ENCODE data around the gene CYP2B6. TPM values are rescaled to one million over a fixed set of nuclear protein-coding genes. Genes with fewer than 3 reads are reported as not detected.
A peak's percentile ranks its signal among the peaks of the same experiment; 100 is the strongest.
"Not testable (repeated sequence)": the region's sequence is repeated elsewhere in the genome, so short reads cannot be mapped to it uniquely, and the experiment has no call there.

Gene CYP2B6
- total RNA-seq, 1 experiment from 2014 or later = not detected

GRCh38 chr19:40989453-40989852, 1.6 kb upstream of the CYP2B6 start:
- ChIA-PET CTCF (interaction anchor here (0.7 kb wide), 1 partner anchor 15 kb away, joined by 3 read pairs; no protein-coding TSS in a partner anchor), POLR2A (no interaction called here)
- intact Hi-C loops (cut with micrococcal nuclease) = no loop called here

DNA sequence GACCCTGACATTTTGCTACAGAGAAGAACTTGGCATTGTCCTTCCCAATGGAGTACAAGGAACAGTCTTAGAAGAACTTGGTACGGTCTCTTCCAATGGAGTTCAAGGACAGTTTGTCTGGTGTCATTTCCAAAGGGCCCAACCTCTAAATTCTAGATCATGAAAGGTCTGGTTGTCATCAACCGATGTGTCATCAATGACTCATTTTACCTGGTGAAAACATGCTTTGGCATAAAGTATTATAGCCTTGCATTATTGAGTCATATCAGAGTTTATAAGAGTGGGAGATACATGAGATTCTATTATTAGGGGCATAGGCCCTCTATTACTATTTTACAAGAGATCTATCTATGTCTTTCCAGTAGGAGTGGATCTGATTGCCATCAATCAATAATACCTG, 4.3 kb downstream of the CYP2B6 start:
- H3K36me3 Mint-ChIP-seq (ENCODE audit: insufficient read depth, unreplicated experiment) = no peaks in the 10 kb centered on the region
- peaks cover 5% of the 10 kb centered on the region for H3K4me1 Mint-ChIP-seq (ENCODE audit: insufficient read depth, unreplicated experiment)
- no peak overlapping the region for H3K27ac Mint-ChIP-seq (ENCODE audit: low read depth, unreplicated experiment)
- peak; percentile 45 for DNase-seq (ENCODE audit: unreplicated experiment)
- intact Hi-C loops (cut with micrococcal nuclease) = no loop called here
- H3K9me3 Mint-ChIP-seq (ENCODE audit: unreplicated experiment) = no peaks in the 10 kb centered on the region
- BruUV-seq (replicated peaks) = no TSS peak
- POLR2A ChIA-PET = no interaction called here
- H3K27me3 Mint-ChIP-seq (ENCODE audit: insufficient read depth, unreplicated experiment) = peaks cover 32% of the 10 kb centered on the region
- CTCF ChIA-PET = no interaction called here
- no peak overlapping the region for H3K4me3 Mint-ChIP-seq (ENCODE audit: unreplicated experiment)
- TF ChIP-seq, protein P1, sequence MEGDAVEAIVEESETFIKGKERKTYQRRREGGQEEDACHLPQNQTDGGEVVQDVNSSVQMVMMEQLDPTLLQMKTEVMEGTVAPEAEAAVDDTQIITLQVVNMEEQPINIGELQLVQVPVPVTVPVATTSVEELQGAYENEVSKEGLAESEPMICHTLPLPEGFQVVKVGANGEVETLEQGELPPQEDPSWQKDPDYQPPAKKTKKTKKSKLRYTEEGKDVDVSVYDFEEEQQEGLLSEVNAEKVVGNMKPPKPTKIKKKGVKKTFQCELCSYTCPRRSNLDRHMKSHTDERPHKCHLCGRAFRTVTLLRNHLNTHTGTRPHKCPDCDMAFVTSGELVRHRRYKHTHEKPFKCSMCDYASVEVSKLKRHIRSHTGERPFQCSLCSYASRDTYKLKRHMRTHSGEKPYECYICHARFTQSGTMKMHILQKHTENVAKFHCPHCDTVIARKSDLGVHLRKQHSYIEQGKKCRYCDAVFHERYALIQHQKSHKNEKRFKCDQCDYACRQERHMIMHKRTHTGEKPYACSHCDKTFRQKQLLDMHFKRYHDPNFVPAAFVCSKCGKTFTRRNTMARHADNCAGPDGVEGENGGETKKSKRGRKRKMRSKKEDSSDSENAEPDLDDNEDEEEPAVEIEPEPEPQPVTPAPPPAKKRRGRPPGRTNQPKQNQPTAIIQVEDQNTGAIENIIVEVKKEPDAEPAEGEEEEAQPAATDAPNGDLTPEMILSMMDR (IDR thresholded peaks at IDR 0.05; ENCODE audit: unreplicated experiment) = no peak

More at GRCh38 chr19:40989453-40989852, 1.6 kb upstream of the CYP2B6 start:
- Mint-ChIP-seq H3K36me3 (ENCODE audit: insufficient read depth, unreplicated experiment) (peaks cover 1% of the 10 kb centered on the region), H3K9me3 (ENCODE audit: unreplicated experiment) (no peaks in the 10 kb centered on the region), H3K4me3 (ENCODE audit: unreplicated experiment) (no peak overlapping the region), H3K27ac (ENCODE audit: low read depth, unreplicated experiment) (no peak overlapping the region), H3K27me3 (ENCODE audit: insufficient read depth, unreplicated experiment) (peaks cover 65% of the 10 kb centered on the region), H3K4me1 (ENCODE audit: insufficient read depth, unreplicated experiment) (no peaks in the 10 kb centered on the region)
- no TSS peak for BruUV-seq (replicated peaks)
- DNase-seq (ENCODE audit: unreplicated experiment) = no peak
- TF ChIP-seq, protein P1 (IDR thresholded peaks at IDR 0.05; ENCODE audit: unreplicated experiment) = no peak

GRCh38 chr19:40999018-40999417, 7.9 kb downstream of the CYP2B6 start:
- POLR2A ChIA-PET; H3K9me3 Mint-ChIP-seq (ENCODE audit: unreplicated experiment); H3K4me1 Mint-ChIP-seq (ENCODE audit: insufficient read depth, unreplicated experiment); BruUV-seq (replicated peaks); intact Hi-C loops (cut with micrococcal nuclease); DNase-seq (ENCODE audit: unreplicated experiment); H3K4me3 Mint-ChIP-seq (ENCODE audit: unreplicated experiment); H3K36me3 Mint-ChIP-seq (ENCODE audit: insufficient read depth, unreplicated experiment); H3K27ac Mint-ChIP-seq (ENCODE audit: low read depth, unreplicated experiment); CTCF ChIA-PET: not testable (repeated sequence)
- H3K27me3 Mint-ChIP-seq (ENCODE audit: insufficient read depth, unreplicated experiment) = peaks cover 20% of the 10 kb centered on the region

DNA sequence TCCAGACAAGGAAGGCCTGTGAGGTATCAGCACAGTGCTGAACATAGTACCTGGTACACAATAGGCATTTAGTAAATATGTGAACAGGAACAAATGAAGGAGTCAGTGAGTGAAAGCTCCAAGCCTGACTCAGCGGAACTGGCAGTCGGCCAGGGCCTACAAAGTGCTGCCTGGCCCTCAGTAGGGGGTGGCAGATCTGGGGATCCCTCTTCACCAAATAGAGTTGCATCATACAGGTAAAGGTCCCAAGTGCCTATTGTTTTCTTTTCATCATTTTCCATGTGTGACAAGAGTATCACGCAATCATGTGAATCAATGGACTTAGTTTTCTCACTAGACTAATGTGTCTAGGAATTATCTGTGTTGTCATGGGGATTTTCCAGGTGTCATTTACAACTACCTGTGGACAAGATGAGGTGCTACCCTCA, 9.2 kb downstream of the CYP2B6 start:
- intact Hi-C loops (cut with micrococcal nuclease) = no loop called here
- Mint-ChIP-seq H3K27ac (ENCODE audit: low read depth, unreplicated experiment) (no peak overlapping the region), H3K9me3 (ENCODE audit: unreplicated experiment) (no peaks in the 10 kb centered on the region), H3K4me1 (ENCODE audit: insufficient read depth, unreplicated experiment) (peaks cover 5% of the 10 kb centered on the region), H3K36me3 (ENCODE audit: insufficient read depth, unreplicated experiment) (no peaks in the 10 kb centered on the region), H3K4me3 (ENCODE audit: unreplicated experiment) (no peak overlapping the region), H3K27me3 (ENCODE audit: insufficient read depth, unreplicated experiment) (peaks cover 32% of the 10 kb centered on the region)
- no TSS peak for BruUV-seq (replicated peaks)
- TF ChIP-seq, protein P1 (IDR thresholded peaks at IDR 0.05; ENCODE audit: unreplicated experiment) = no peak
- ChIA-PET CTCF (no interaction called here), POLR2A (interaction anchor here (0.5 to 0.6 kb wide), 2 partner anchors 21 to 218 kb away, joined by 3 to 5 read pairs; no protein-coding TSS in a partner anchor)
- peak; percentile 87 for DNase-seq (ENCODE audit: unreplicated experiment)
